ENCODE results near the gene NRAP. TPM values are rescaled to one million over a fixed set of nuclear protein-coding genes. Genes with fewer than 3 reads are reported as not detected.

NRAP gene
- total RNA-seq, 1 donor from 2014 or later = not detected

DNA sequence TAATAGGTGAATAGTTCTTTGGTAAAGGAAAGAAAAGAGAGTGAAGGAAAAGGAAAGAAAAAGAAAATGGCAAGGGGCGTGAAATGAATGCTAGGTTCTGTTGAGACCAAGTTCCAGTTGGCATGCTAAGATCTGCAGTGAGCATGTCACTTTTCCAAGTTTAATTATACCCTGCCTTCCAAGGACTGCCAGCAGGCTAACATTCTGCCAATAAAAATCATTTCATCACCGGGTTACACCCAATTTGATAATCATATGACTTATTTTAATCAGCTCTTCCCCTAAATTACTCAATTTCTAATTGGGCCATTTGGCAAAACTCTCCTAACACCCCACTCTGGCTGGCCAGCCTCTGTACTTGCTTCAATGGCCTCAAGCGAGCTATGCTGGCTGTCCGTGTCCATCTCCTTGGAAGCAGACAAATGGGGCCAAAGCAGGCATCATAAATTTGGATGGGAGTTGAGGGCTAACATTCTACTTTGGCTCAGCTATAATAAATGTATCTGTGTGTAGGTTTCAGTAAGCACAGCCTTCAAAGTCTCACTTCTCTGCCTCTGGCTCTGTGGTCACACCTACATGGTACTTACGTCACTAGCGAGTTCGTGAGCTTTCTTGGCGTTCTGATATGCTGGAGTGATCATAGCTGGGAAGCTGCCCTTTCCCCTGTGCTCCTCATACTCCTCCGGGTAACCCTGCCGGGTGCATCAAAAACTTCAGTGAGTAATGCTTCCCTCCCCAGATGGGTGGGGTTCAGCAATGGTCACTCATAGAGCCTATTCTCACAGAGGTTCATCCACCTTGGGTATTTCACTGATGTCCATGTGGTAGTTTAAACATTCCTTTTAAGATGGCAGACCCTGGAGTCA lies 17.3 kb downstream of the NRAP start:
- no peak for DNase-seq (ENCODE audit: low spot score in 2 of 2, unreplicated experiment in 2 of 2)
- TF ChIP-seq, protein P1, sequence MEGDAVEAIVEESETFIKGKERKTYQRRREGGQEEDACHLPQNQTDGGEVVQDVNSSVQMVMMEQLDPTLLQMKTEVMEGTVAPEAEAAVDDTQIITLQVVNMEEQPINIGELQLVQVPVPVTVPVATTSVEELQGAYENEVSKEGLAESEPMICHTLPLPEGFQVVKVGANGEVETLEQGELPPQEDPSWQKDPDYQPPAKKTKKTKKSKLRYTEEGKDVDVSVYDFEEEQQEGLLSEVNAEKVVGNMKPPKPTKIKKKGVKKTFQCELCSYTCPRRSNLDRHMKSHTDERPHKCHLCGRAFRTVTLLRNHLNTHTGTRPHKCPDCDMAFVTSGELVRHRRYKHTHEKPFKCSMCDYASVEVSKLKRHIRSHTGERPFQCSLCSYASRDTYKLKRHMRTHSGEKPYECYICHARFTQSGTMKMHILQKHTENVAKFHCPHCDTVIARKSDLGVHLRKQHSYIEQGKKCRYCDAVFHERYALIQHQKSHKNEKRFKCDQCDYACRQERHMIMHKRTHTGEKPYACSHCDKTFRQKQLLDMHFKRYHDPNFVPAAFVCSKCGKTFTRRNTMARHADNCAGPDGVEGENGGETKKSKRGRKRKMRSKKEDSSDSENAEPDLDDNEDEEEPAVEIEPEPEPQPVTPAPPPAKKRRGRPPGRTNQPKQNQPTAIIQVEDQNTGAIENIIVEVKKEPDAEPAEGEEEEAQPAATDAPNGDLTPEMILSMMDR (IDR thresholded peaks at IDR 0.05; ENCODE audit: unreplicated experiment) = no peak
- Mint-ChIP-seq H3K36me3 (no peaks in the 10 kb centered on the region), H3K4me1 (peaks cover 14% of the 10 kb centered on the region), H3K9me3 (no peaks in the 10 kb centered on the region), H3K27me3 (ENCODE audit: low read depth) (peaks cover 12% of the 10 kb centered on the region), H3K27ac (no peak overlapping the region), H3K4me3 (no peak overlapping the region)

DNA sequence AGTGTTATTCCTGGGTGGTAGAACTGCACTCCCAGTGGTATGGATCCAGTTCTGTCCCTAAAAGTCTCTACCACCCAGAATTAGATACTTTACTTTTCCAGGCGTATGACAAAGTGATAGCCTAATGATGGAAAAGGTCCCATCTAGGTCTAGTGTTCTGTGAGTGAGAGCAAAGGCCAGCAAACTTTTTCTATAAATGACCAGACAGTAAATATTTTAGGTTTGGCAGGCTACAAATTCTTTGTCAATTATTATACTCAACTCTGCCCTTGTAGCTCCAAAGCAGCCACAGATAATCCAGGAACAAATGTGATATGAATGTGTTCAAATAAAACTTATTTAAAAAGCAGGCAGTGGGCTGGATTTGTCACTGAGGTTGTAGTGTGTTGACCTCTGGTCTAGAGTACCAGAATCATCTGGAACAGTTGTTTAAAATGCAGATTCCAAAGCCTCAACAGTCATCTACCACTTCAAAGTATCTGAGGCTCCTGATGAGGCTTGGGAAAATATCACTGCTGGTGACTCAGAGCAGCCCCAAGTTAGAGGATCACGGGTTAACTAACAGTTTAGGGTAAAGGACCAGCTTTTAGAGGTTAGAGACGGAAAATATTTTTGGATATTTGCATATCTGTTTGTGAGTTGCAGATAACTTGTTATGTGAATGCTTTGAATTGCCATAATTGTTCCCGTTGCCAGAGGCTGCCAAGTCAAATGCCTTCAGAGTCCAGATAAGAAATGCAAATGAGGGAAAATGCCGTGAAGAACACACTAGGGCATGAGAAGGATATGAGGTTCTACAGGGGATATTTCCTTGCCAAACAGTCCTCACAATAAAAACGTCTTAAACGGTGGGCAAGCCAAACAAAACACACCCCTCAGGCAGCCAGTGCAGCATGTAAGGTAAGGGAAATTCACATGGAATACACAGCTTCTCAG lies 19.4 kb downstream of the NRAP start:
- no peak overlapping the region for H3K27ac Mint-ChIP-seq
- peaks cover 14% of the 10 kb centered on the region for H3K4me1 Mint-ChIP-seq
- TF ChIP-seq, protein P1 (IDR thresholded peaks at IDR 0.05; ENCODE audit: unreplicated experiment) = no peak
- no peak for DNase-seq (ENCODE audit: low spot score in 2 of 2, unreplicated experiment in 2 of 2)
- H3K4me3 Mint-ChIP-seq = no peak overlapping the region
- no peaks in the 10 kb centered on the region for H3K36me3 Mint-ChIP-seq
- peaks cover 24% of the 10 kb centered on the region for H3K27me3 Mint-ChIP-seq (ENCODE audit: low read depth)
- peaks cover 5% of the 10 kb centered on the region for H3K9me3 Mint-ChIP-seq

DNA sequence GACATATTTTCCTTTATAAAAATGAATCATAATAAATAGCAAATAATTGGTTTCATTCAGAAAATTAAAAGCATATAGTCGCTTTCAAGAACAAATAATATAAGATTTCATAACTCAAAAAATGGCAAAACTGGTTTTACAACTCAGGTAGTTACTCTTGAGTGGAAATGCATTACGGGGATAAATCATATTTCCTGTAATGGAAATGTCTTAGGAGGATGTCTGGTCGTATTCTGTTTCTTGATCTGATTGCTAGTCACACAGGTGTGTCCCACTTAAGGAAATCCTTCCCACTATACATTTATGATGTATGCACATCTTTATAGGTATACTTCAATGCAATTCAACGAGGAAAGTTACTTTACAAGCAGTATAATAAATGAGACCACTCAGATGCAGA lies 20.7 kb downstream of the NRAP start:
- DNase-seq (ENCODE audit: low spot score in 2 of 2, unreplicated experiment in 2 of 2) = no peak
- Mint-ChIP-seq H3K9me3 (peaks cover 5% of the 10 kb centered on the region), H3K27ac (no peak overlapping the region), H3K4me1 (peaks cover 14% of the 10 kb centered on the region), H3K27me3 (ENCODE audit: low read depth) (peaks cover 30% of the 10 kb centered on the region), H3K36me3 (no peaks in the 10 kb centered on the region), H3K4me3 (no peak overlapping the region)
- TF ChIP-seq, protein P1 (IDR thresholded peaks at IDR 0.05; ENCODE audit: unreplicated experiment) = no peak

DNA sequence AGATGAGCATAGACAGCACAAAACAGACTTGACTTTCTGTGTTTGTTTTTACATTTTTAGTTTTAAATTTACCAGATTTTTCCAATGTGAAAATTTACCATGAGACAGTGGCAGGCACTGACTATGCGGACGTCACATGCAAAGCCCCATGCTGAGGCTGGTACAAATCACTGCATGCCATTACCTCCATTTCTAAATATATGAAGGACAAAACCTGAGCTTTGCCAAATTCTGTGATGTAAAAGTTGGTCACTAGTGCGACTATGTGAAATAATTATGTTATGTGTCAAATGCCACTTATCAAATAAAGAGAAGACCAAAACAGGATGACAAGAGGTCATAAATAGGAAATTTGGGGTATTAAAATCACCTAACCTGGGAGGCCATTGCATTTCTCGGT lies 22.1 kb downstream of the NRAP start:
- Mint-ChIP-seq H3K27me3 (ENCODE audit: low read depth) (peaks cover 25% of the 10 kb centered on the region), H3K36me3 (no peaks in the 10 kb centered on the region), H3K4me1 (peaks cover 14% of the 10 kb centered on the region), H3K4me3 (no peak overlapping the region), H3K9me3 (peaks cover 5% of the 10 kb centered on the region), H3K27ac (no peak overlapping the region)
- no peak for DNase-seq (ENCODE audit: low spot score in 2 of 2, unreplicated experiment in 2 of 2)
- TF ChIP-seq, protein P1 (IDR thresholded peaks at IDR 0.05; ENCODE audit: unreplicated experiment) = no peak

DNA sequence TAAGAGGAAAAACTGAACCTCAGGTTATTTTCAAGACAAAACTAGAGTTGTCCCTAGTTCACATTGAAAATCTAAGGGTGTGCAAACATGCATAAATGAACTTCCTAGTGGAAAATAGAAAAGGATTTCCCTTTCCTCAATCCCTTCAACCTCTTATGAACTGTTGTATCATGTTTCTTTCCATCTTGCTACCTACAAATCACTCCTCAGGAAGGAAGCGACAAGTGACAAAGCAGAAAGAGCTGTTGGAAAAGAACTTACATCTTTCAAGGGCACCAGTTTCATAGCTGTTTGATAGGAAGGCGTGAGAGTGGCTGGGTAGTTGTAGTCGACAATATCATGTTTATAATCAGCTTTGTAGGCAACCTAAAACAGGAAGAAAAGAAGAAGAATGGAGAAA lies 23.9 kb downstream of the NRAP start:
- TF ChIP-seq, protein P1 (IDR thresholded peaks at IDR 0.05; ENCODE audit: unreplicated experiment) = no peak
- Mint-ChIP-seq H3K4me3 (no peak overlapping the region), H3K4me1 (peaks cover 14% of the 10 kb centered on the region), H3K27ac (no peak overlapping the region), H3K27me3 (ENCODE audit: low read depth) (peaks cover 25% of the 10 kb centered on the region), H3K36me3 (no peaks in the 10 kb centered on the region), H3K9me3 (peaks cover 5% of the 10 kb centered on the region)
- DNase-seq (ENCODE audit: low spot score in 2 of 2, unreplicated experiment in 2 of 2) = no peak
